OCI-LY3 (cell line): ENCODE data around the gene AK2.

Experiments
- H2AFZ ChIP-seq: fragments of 200-600, 300-600 bp; shearing (Covaris generic); 2 replicates; pipeline ENCODE4 v1.6.0; 2014; ENCODE audit warnings: antibody characterized with exemption, low read depth, low read length
- H3K27ac ChIP-seq: fragments of 200-600, 300-600 bp; sonication (generic); 2 replicates; pipeline ENCODE4 v1.5.1; 2014; ENCODE audit warnings: mild to moderate bottlenecking, low read length, moderate library complexity, mixed read lengths
- H3K27me3 ChIP-seq: fragments of 200-600, 300-600 bp; sonication (generic); 2 replicates; pipeline ENCODE4 v1.6.1; 2014; ENCODE audit warnings: low read depth, low read length, mixed read lengths
- H3K36me3 ChIP-seq: fragments of 200-600, 300-600 bp; sonication (generic); replicated peaks from 2 replicates; pipeline ENCODE3; 2014; ENCODE audit warnings: low read depth, low read length, mixed read lengths
- H3K4me1 ChIP-seq: fragments of 300-600, 200-600 bp; sonication (generic); 2 replicates; pipeline ENCODE4 v1.6.1; 2014; ENCODE audit warnings: low read length, mixed read lengths
- H3K4me2 ChIP-seq: fragments of 200-600, 300-600 bp; sonication (generic); 2 replicates; pipeline ENCODE4 v1.6.1; 2014; ENCODE audit warnings: low read length, mixed read lengths
- H3K4me3 ChIP-seq: fragments of 300-600, 200-600 bp; sonication (generic); 2 replicates; pipeline ENCODE4 v1.5.1; 2014; ENCODE audit warnings: antibody characterized with exemption, mild to moderate bottlenecking, low read length, moderate library complexity
- H3K79me2 ChIP-seq: fragments of 300-600, 200-600 bp; shearing (Covaris generic); 2 replicates; pipeline ENCODE4 v1.6.1; 2014; ENCODE audit warnings: mild to moderate bottlenecking, low read length, mixed read lengths
- H3K9ac ChIP-seq: fragments of 300-600, 200-600 bp; shearing (Covaris generic); 2 replicates; pipeline ENCODE4 v1.6.0; 2014; ENCODE audit warnings: mild to moderate bottlenecking, low read length, moderate library complexity
- H3K9me3 ChIP-seq: fragments of 200-600, 300-600 bp; shearing (Covaris generic); 2 replicates; pipeline ENCODE4 v1.6.1; 2014; ENCODE audit warnings: low read length, mixed read lengths; ENCODE audit not compliant: insufficient read depth
- H4K20me1 ChIP-seq: fragments of 200-600, 300-600 bp; sonication (generic); 2 replicates; pipeline ENCODE4 v1.6.1; 2016; ENCODE audit warnings: low read length, mixed read lengths; ENCODE audit not compliant: insufficient read depth
- EZH2phosphoT487 ChIP-seq: fragments of 200-600 bp; shearing (Covaris generic); IDR thresholded peaks from 2 replicates; pipeline ENCODE4 v1.6.1; 2018; ENCODE audit warnings: antibody characterized with exemption, mixed run types, low read depth
- TF ChIP-seq, protein P1 (sequence below): fragments of 200-600, 300-600 bp; sonication (generic); IDR thresholded peaks from 2 replicates; pipeline ENCODE4 v1.5.1; 2014; ENCODE audit warnings: antibody characterized with exemption, low read length, low read depth

Gene AK2

DNA sequence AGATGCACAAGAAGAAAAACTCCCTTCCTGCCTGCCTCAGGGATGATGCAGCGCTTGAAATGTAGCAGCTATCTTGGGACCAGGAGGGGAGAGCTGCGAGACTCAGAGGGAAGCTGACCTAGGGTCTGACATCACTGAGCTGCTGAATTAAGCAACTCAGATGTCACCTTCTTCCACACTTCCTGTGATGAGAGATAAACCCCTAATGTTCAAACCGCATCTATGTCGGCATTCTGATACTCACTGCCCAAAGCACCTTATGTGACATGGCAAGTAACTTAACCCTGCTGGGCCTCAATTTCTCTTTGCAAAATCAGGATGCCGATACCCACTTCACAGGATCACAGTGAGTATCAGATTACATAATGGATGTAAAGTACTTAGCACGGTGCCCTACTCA is 9.1 kb upstream of the AK2 start:
- no peak overlapping the region for H3K4me2 ChIP-seq
- no peak overlapping the region for H3K27ac ChIP-seq
- H3K79me2 ChIP-seq, result no peaks in the 10 kb centered on the region
- H3K36me3 ChIP-seq, result no peaks in the 10 kb centered on the region
- no peaks in the 10 kb centered on the region for H3K27me3 ChIP-seq
- no peak overlapping the region for H3K4me3 ChIP-seq
- no peak overlapping the region for H3K9ac ChIP-seq
- no peaks in the 10 kb centered on the region for H3K9me3 ChIP-seq
- no peak for TF ChIP-seq EZH2phosphoT487
- TF ChIP-seq, protein P1, sequence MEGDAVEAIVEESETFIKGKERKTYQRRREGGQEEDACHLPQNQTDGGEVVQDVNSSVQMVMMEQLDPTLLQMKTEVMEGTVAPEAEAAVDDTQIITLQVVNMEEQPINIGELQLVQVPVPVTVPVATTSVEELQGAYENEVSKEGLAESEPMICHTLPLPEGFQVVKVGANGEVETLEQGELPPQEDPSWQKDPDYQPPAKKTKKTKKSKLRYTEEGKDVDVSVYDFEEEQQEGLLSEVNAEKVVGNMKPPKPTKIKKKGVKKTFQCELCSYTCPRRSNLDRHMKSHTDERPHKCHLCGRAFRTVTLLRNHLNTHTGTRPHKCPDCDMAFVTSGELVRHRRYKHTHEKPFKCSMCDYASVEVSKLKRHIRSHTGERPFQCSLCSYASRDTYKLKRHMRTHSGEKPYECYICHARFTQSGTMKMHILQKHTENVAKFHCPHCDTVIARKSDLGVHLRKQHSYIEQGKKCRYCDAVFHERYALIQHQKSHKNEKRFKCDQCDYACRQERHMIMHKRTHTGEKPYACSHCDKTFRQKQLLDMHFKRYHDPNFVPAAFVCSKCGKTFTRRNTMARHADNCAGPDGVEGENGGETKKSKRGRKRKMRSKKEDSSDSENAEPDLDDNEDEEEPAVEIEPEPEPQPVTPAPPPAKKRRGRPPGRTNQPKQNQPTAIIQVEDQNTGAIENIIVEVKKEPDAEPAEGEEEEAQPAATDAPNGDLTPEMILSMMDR, result no peak
- H4K20me1 ChIP-seq, result no peaks in the 10 kb centered on the region
- no peak overlapping the region for H2AFZ ChIP-seq
- H3K4me1 ChIP-seq, result no peaks in the 10 kb centered on the region

- Histone ChIP-seq H3K9ac (no peak overlapping the region), H3K4me1 (no peaks in the 10 kb centered on the region), H4K20me1 (no peaks in the 10 kb centered on the region), H3K9me3 (no peaks in the 10 kb centered on the region), H3K4me2 (no peak overlapping the region), H3K27me3 (no peaks in the 10 kb centered on the region), H3K4me3 (no peak overlapping the region), H2AFZ (no peak overlapping the region), H3K27ac (no peak overlapping the region), H3K79me2 (no peaks in the 10 kb centered on the region), H3K36me3 (no peaks in the 10 kb centered on the region)
- TF ChIP-seq, protein P1, result no peak
- no peak for TF ChIP-seq EZH2phosphoT487
Measured at GRCh38 chr1:33045246-33045645, 8.6 kb upstream of the AK2 start.

DNA sequence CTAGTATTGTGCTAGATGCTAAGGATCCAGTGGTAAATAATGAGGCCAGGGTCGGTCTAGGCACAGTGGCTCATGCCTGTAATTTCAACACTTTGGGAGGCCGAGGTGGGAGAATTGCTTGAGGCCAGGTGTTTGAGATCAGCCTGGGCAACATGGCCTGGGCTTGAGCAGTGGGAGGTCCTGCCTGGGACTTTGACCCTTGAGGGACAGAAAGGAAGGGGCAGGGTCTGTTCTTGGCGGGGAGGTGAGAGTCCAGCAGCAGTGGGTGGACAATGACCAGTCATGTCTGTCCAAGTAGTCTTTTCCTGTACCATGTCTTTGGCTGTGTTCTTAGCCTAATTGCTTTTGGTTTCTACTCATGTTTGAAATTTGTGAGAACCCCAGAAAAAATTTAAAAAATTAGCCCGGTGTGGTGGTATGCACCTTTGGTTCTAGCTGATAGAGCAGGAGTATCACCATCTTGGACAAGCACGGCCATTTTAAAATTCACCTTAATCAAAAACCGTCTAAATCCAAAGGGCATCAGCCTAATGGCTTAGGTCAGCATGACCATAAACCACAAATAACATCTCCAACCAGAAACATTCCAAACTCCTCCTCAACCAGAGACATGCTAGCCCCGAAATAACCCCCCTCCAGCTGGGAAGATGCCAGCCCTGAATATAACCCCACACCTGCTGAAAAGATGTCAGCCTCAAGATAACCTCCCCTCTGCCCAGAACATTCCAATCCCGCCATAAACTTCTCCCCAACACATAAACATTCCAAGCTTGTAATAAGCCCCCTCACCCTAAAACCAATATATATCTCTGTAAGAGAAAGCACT is 6.8 kb upstream of the AK2 start:
- TF ChIP-seq EZH2phosphoT487, result no peak
- TF ChIP-seq, protein P1, result no peak
- no peak overlapping the region for H2AFZ ChIP-seq

DNA sequence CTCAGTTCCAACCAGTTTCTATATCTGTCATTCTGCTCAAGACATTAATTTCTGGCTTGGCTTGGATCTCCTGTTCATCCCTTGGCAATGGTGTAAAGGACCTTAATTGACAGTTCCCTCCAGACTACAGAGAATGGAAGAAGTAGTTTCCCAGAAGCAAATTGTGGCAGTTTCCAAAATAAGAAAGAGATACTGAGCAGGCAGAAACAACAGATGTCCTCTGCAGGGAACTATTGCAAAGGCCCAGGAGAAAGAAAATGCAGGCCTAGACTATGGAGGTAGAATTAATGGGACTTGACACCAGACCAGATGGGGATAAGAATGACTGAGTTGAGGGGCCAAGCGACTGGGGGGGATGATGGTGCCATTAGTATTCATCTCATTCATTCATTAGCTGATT is 6.1 kb upstream of the AK2 start:
- Histone ChIP-seq H4K20me1 (no peaks in the 10 kb centered on the region), H3K36me3 (no peaks in the 10 kb centered on the region), H2AFZ (no peak overlapping the region), H3K27me3 (no peaks in the 10 kb centered on the region), H3K4me3 (no peak overlapping the region), H3K4me1 (no peaks in the 10 kb centered on the region), H3K9ac (no peak overlapping the region), H3K27ac (no peak overlapping the region), H3K4me2 (no peak overlapping the region), H3K79me2 (no peaks in the 10 kb centered on the region), H3K9me3 (no peaks in the 10 kb centered on the region)
- TF ChIP-seq EZH2phosphoT487, result no peak
- TF ChIP-seq, protein P1, result no peak

More for the DNA sequence above, 6.8 kb upstream of the AK2 start:
- Histone ChIP-seq H3K4me2 (no peak overlapping the region), H3K9me3 (no peaks in the 10 kb centered on the region), H3K36me3 (no peaks in the 10 kb centered on the region), H4K20me1 (no peaks in the 10 kb centered on the region), H3K4me3 (no peak overlapping the region), H3K79me2 (no peaks in the 10 kb centered on the region), H3K4me1 (no peaks in the 10 kb centered on the region), H3K27me3 (no peaks in the 10 kb centered on the region), H3K9ac (no peak overlapping the region), H3K27ac (no peak overlapping the region)
